Heart left ventricle (tissue), 16 donors: ENCODE data around the gene MRRF. TPM values are rescaled to one million over a fixed set of nuclear protein-coding genes. Genes with fewer than 3 reads are reported as not detected.
"Not testable (repeated sequence)": the region's sequence is repeated elsewhere in the genome, so short reads cannot be mapped to it uniquely, and the experiment has no call there.

Experiments
- ATAC-seq, 4 donors: fragments of 200-7000 bp; cut with Tn5 transposase; one replicate each; pipeline ENCODE4 v1.9.1; 2020 to 2022; ENCODE audit warnings: moderate library complexity in 4 of 4, mild to moderate bottlenecking in 3 of 4, moderate number of reproducible peaks in 1 of 4
- DNase-seq, 5 donors: peaks; one replicate each; pipeline ENCODE4 v3.0.0-alpha.2; 2020
- H3K27ac ChIP-seq, 12 donors: fragments of 200-600 bp; sonication (generic) in 4 of 12; one replicate each; pipeline versions ENCODE4 v1.5.0 to v1.8.0; 2016 to 2022; ENCODE audit warnings: mild to moderate bottlenecking in 2 of 12
- H3K27me3 ChIP-seq, 9 donors: fragments of 200-600 bp; sonication (generic) in 2 of 9; one replicate each; pipeline versions ENCODE4 v1.5.1 to v1.8.0; 2016 to 2022; ENCODE audit warnings: mild to moderate bottlenecking in 3 of 9
- H3K36me3 ChIP-seq, 9 donors: fragments of 200-600 bp; sonication (generic) in 2 of 9; one replicate each; pipeline versions ENCODE4 v1.5.0 to v1.8.0; 2018 to 2022; ENCODE audit warnings: mild to moderate bottlenecking in 2 of 9
- H3K4me1 ChIP-seq, 12 donors: fragments of 200-600 bp; sonication (generic) in 4 of 12; one replicate each; pipeline versions ENCODE4 v1.5.0 to v1.8.0; 2016 to 2022; ENCODE audit warnings: mild to moderate bottlenecking in 3 of 12
- H3K4me3 ChIP-seq, 12 donors: fragments of 200-600 bp; sonication (generic) in 4 of 12; one replicate each; pipeline versions ENCODE4 v1.5.0 to v1.8.0; 2017 to 2022; ENCODE audit warnings: mild to moderate bottlenecking in 9 of 12, moderate library complexity in 4 of 12
- H3K9me3 ChIP-seq, 12 donors: fragments of 200-600 bp; sonication (generic) in 4 of 12; one replicate each; pipeline versions ENCODE4 v1.5.0 to v1.8.0; 2016 to 2022; ENCODE audit warnings: mild to moderate bottlenecking in 1 of 12
- POLR2A ChIP-seq, 2 donors: fragments of 450-650 bp; IDR thresholded peaks; one replicate each; pipeline ENCODE4 v1.6.1; 2017; ENCODE audit warnings: antibody characterized with exemption in 2 of 2, mild to moderate bottlenecking in 2 of 2, moderate library complexity in 2 of 2
- WGBS, 4 donors: extraction: QIAGEN DNeasy Blood & Tissue Kit in 2 of 4; methylation state at CpG; one replicate each; pipeline versions ENCODE4 v1.1.5 to v1.1.7; 2013 to 2018; 5-methylcytosine and 5-hydroxymethylcytosine counted together
- intact Hi-C, 10 donors: fragments of 100-400 bp; cut with DNase I; formaldehyde crosslinking; loops; one replicate each; pipeline versions ENCODE4 v1.11.1 to v1.14.2; 2022
- polyA plus RNA-seq, 2 donors: library from polyadenylated mRNA; stranded (reverse); fragments of 200-250 nt; gene quantifications; one replicate each; pipeline ENCODE4 v1.2.3, GENCODE V29; 2013
- total RNA-seq, 9 donors: library from RNA; depleted of rRNA in 2 of 9; stranded (reverse); fragments of >200 nt in 2 of 9; fragmentation: NEBNext Ultra II Directional in 3 of 9; extraction: Animal tissue kit (Norgen Biotek cat#: 25700) in 3 of 9; gene quantifications; one replicate each; pipeline versions ENCODE4 v1.1.0 to v1.2.4, GENCODE V29; 2016 to 2023
- TF ChIP-seq, protein P1 (sequence below), 12 donors: fragments of 200-600 bp; sonication (generic) in 4 of 12; IDR thresholded peaks; one replicate each; pipeline versions ENCODE4 v1.5.0 to v1.8.0; 2018 to 2022; ENCODE audit warnings: antibody characterized with exemption in 12 of 12, mild to moderate bottlenecking in 5 of 12
- donor health status: ischemic (EF 13 %, LVEDD 7.1; RV severe dilation, severe dysfunction).
- donor health status: healthy with polysubstance abuse.
- donor health status: DM: no; HTN: yes; CAD: no.
- donor health status: DM: no; HTN: no; CAD: no.
- donor health status: ischemic (EF 25% LVEDD 6.9; RV normal size, moderate dysfunction).
- donor health status: ischemic (EF 25% LVEDD 5.7; RV mildly dilated, moderate dysfunction).
- donor health status: healthy.
- donor health status: DM: yes; HTN: yes; CAD: no.
- donor health status: ischemic (EF 35%, LVEDD 5.7; RV mildly dilated, moderate dysfunction).
- donor health status: nonischemic (EF 11% LVEDD 7.7; RV severe dilation, severe dysfunction).
- donor health status: DM: yes; HTN: yes; CAD: no.
- donor health status: PGD.
- donor health status: ischemic (EF 29% LVEDD 5.4; RV normal size, mild dysfunction).
- donor health status: nonischemic (EF 23%, LVEDD 6.1; RV moderate dilation, normal function).

MRRF gene
- total and polyA plus RNA-seq, 11 donors: 27.0 to 48.1 (median 36.0) TPM

- H3K9me3 ChIP-seq: no peaks in the 10 kb centered on the region
- H3K36me3 ChIP-seq: peaks cover 0 to 69% (median 38%) of the 10 kb centered on the region in 9 donors
- peaks cover 0 to 25% (median 0%) of the 10 kb centered on the region in 12 donors for H3K4me1 ChIP-seq
- peak overlapping the region in 1 of 12 donors; percentile 8 for H3K27ac ChIP-seq
- ATAC-seq: no peak
- no peak overlapping the region for H3K4me3 ChIP-seq
- DNase-seq: no peak
- 70 to 88% (median 79%) methylated on average over 1 of the region's 1 CpG for WGBS, 4 donors
- H3K27me3 ChIP-seq: no peaks in the 10 kb centered on the region
- no peak for TF ChIP-seq POLR2A (IDR thresholded peaks at IDR 0.05)
- TF ChIP-seq, protein P1, sequence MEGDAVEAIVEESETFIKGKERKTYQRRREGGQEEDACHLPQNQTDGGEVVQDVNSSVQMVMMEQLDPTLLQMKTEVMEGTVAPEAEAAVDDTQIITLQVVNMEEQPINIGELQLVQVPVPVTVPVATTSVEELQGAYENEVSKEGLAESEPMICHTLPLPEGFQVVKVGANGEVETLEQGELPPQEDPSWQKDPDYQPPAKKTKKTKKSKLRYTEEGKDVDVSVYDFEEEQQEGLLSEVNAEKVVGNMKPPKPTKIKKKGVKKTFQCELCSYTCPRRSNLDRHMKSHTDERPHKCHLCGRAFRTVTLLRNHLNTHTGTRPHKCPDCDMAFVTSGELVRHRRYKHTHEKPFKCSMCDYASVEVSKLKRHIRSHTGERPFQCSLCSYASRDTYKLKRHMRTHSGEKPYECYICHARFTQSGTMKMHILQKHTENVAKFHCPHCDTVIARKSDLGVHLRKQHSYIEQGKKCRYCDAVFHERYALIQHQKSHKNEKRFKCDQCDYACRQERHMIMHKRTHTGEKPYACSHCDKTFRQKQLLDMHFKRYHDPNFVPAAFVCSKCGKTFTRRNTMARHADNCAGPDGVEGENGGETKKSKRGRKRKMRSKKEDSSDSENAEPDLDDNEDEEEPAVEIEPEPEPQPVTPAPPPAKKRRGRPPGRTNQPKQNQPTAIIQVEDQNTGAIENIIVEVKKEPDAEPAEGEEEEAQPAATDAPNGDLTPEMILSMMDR (IDR thresholded peaks at IDR 0.05): no peak
- intact Hi-C loops: no loop called here
Observed at GRCh38 chr9:122320413-122320881, 55.8 kb downstream of the MRRF start.

DNA sequence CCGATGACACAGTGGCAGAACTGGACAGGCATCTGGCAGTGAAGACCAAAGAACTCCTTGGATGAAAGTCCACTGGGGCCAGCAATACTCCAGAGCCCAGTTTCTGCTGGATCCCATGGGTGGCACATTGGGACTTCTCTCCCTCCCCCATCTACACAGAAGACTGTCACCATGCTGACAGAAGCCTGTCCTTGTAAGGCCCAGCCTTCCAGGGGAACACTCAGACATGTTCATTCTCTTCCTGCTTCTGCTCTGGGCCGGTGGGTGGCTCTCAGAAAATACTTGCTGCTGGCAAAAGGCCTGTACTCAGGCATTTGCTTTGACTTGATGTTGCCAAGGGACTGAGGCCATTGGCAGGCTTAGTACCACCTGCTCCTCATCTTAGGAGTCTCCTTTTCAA lies 57.9 kb downstream of the MRRF start:
- peaks cover 0 to 25% (median 0%) of the 10 kb centered on the region in 12 donors for H3K4me1 ChIP-seq
- TF ChIP-seq POLR2A (IDR thresholded peaks at IDR 0.05): no peak
- TF ChIP-seq, protein P1 (IDR thresholded peaks at IDR 0.05): no peak
- peaks cover 0 to 59% (median 27%) of the 10 kb centered on the region in 9 donors for H3K36me3 ChIP-seq
- no peak overlapping the region for H3K4me3 ChIP-seq
- no peaks in the 10 kb centered on the region for H3K27me3 ChIP-seq
- peak in 3 of 4 donors; percentile 31 to 39 (median 32) for ATAC-seq
- no peak for DNase-seq
- H3K9me3 ChIP-seq: no peaks in the 10 kb centered on the region
- no peak overlapping the region for H3K27ac ChIP-seq
- 39 to 66% (median 49%) methylated on average over 2 of the region's 2 CpGs for WGBS, 4 donors
- intact Hi-C loops: no loop called here

- 80 to 95% (median 82%) methylated on average over 1 of the region's 1 CpG for WGBS, 4 donors
- H3K9me3 ChIP-seq, ATAC-seq, intact Hi-C loops, H3K4me3 ChIP-seq, H3K27ac ChIP-seq, DNase-seq, H3K27me3 ChIP-seq: not testable (repeated sequence)
- Histone ChIP-seq H3K36me3 (peaks cover 0 to 59% (median 37%) of the 10 kb centered on the region in 9 donors), H3K4me1 (peaks cover 0 to 21% (median 1%) of the 10 kb centered on the region in 12 donors)
Observed at GRCh38 chr9:122324665-122325064, 60.0 kb downstream of the MRRF start.

GRCh38 chr9:122325124-122325523 lies 60.4 kb downstream of the MRRF start:
- Histone ChIP-seq H3K36me3 (peaks cover 0 to 56% (median 37%) of the 10 kb centered on the region in 9 donors), H3K27ac (no peak overlapping the region), H3K27me3 (no peaks in the 10 kb centered on the region), H3K4me3 (no peak overlapping the region), H3K9me3 (no peaks in the 10 kb centered on the region), H3K4me1 (peaks cover 0 to 25% (median 3%) of the 10 kb centered on the region in 12 donors)
- no peak for DNase-seq
- 17 to 61% (median 47%) methylated on average over 1 of the region's 1 CpG for WGBS, 4 donors
- intact Hi-C loops: no loop called here
- TF ChIP-seq, protein P1 (IDR thresholded peaks at IDR 0.05): no peak
- peak in 2 of 4 donors; percentile 46 to 48 for ATAC-seq

GRCh38 chr9:122327175-122327574 lies 62.5 kb downstream of the MRRF start:
- Histone ChIP-seq H3K27ac (no peak overlapping the region), H3K9me3 (no peaks in the 10 kb centered on the region), H3K27me3 (no peaks in the 10 kb centered on the region), H3K36me3 (peaks cover 0 to 47% (median 37%) of the 10 kb centered on the region in 9 donors), H3K4me1 (peaks cover 0 to 23% (median 10%) of the 10 kb centered on the region in 12 donors), H3K4me3 (no peak overlapping the region)
- ATAC-seq (no peak), DNase-seq (no peak)
- no peak for TF ChIP-seq POLR2A (IDR thresholded peaks at IDR 0.05)
- TF ChIP-seq, protein P1 (IDR thresholded peaks at IDR 0.05): no peak
- intact Hi-C loops: no loop called here
- 95 to 98% (median 96%) methylated on average over 2 of the region's 2 CpGs for WGBS, 4 donors
